ENCODE measurements around the gene ASPDH.
"Not testable (repeated sequence)": the region's sequence is repeated elsewhere in the genome, so short reads cannot be mapped to it uniquely, and the experiment has no call there.

The ASPDH gene

DNA sequence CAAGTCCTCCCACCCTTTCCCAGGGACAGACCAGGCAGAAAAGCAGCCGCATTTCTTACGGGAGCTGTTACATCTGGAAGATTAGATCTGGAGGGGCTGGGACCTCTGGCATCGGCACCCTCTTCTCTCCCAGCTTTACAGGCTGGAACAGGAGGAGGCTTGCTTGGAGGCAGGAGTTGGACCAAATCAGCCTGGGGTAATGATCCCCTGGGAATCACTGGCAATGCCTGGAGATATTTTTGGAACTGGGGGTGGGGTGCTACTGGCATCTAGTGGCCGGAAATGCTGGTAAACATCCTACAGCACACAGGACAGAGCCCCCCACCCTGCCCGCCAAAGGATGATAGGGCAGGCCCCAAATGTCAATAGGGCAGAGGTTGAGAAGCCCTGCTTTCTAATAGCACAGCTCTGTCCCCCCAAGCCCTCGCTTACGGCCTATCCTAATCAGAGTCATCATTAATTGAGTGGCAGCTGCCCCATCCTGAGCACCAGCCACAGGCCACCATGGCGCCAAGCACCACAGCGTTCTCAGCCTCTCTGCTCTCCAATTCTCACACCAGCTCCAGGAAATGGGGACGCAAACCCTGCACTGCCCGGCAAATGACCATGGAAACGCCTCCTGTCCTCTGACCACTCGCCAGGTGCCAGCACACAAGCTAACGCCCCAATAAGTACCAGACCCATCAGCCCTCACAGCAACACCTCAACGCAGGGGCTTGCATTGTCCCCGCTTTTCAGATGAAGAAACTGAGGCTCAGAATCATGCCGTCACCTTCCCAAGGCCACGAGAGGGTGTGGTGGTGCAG is 33.9 kb upstream of the ASPDH start:
- DNase-seq (ENCODE audit: low read depth in 2 of 2), result no peak

DNA sequence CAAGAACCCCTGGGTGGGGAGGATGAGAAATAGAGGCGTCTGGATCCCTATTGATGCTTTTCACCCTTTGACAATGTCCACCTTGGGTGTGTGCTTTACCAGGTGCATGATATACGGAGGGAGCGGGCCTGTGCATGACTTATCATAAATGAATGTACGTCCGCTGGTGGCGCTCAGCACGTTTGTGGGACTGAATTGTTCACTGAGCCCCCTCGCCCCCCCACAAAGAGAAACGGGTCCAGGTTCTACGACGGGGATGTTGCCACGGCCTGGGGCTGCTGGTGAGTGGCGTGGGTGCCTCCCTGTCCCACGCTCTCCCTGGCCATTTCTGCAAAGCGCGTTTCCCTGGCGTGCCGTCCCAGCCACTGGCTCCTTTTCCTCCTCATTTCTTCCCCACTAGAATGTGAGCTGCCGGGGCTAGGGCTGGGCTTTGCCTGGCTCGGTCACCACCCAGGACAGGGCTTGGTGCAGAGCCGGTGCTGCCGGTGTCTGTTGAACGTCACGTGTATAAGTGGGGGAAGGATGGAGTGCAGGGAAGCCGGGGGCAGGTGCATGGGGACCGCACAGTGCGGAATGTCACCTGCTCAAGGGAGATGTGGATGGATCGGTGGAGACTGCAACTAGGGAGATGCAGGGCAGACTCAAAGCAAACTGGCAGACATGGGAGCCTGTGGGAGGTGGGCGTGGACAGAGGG is 33.0 kb upstream of the ASPDH start:
- DNase-seq (ENCODE audit: low read depth in 2 of 2), result no peak

DNA sequence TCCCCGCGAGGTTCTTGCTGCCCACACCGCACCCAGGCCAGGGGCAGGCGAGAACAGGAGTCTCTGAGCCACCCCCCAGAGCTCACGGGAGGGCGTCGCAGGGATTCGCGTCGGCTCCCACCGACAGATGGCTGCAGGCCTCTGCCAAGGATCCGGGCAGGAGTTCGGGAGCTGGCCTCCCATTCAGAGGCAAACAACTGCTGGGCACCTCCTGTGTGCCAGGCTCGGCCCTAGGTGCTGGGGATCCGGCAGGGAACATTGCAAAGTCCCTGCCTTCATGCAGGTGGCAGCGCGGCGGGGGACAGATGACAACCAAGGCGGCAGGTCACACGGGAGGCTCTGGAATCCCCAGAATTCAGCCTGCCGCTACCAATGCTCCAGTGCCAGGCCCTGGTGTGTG is 29.2 kb upstream of the ASPDH start:
- DNase-seq (ENCODE audit: low read depth in 2 of 2), result no peak

DNA sequence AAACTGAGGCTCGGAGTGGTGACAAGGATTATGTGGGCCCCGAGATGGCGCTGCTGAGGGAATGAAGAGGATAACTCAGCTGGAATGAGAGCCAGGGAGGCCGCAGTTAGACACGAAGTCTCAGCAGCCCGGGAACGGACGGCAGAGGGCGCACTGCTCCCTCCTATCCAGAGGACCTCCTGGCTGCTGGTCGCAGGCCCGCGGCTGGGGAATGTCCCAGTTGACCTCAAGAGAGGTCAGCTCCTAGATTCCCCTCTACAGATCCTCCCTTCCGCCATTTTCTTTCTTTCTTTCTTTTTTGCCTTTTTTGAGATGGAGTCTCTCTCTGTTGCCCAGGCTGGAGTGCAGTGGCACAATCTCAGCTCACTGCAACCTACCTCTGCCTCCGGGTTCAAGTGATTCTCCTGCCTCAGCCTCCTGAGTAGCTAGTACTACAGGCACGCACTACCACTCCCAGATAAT is 24.1 kb upstream of the ASPDH start:
- peak in 1 of 2 donors; percentile 19 for DNase-seq (ENCODE audit: low read depth in 2 of 2)

DNA sequence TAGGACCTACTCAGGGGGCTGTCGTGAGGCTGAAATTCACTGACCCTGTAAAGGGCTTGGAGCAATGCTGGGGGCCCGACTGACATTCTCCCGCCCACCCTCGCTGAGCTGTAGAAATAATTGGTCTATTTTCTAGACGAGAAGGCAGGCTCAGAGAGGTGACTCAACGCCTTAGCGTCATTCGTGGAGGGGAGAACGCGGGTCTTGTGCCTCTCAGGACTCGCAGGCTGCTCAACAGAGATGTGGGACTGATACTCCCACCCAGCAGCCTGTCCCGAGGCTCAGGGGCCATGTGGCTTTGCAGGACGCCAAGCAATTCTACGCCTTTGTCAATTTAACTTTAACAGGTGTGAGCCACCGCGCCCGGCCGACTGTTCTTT is 23.6 kb upstream of the ASPDH start:
- DNase-seq (ENCODE audit: low read depth in 2 of 2), result no peak

DNA sequence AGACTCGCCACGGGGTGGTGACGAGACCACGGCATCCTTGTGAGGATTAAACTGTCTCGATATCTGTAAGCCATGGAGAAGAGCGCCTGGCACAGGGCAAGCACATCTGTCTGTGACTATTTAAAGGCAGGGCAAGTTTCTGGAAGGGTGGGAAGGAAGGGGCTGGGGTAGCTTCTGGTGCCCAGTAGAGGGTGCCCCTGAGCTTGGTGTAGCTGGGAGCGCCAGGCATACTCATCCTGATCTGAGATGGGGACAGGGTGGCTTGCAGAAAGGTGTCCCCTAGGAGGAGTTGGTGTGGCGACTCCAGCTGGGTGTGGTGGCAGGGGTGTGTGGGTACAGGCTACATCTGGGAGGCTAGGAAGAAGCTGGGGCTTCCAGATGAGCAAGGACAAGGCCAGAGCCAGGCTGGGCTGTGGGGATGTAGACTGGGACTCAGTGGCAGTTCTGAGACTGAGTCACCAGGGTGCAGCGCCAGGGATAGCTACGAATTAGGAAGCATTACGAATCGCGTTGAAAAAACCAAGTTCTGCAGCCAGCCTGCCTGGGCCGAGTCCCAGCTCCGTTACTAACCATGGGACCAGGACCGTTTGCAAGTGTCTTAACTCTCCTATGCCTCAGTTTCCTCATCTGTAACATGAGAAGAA is 23.1 kb upstream of the ASPDH start:
- DNase-seq (ENCODE audit: low read depth in 2 of 2), result no peak

DNA sequence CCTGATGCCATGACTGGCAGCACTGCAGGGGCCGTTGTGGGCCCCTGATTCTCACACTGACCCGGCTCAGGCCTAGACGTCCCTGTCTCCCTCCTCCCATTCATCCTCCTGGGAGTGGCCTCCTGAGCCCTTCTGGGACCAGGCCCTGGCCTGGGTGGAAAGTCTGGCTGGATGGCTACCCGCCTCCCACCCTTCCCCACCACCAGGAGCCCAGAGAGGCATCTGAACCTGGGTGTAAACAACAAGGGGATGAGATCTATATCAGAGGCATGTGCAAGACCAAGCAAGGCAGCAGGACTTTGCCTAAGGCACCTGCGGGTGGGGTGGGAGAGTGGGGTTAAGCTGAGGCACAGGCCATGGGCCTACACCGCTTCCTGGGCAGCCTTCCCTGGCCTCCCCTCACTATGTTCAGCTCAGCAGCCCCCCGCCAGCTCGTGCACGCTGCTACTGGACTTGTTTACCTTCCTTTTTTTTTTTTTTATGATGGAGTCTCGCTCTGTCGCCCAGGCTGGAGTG is 22.0 kb upstream of the ASPDH start:
- DNase-seq (ENCODE audit: low read depth in 2 of 2), result no peak

DNA sequence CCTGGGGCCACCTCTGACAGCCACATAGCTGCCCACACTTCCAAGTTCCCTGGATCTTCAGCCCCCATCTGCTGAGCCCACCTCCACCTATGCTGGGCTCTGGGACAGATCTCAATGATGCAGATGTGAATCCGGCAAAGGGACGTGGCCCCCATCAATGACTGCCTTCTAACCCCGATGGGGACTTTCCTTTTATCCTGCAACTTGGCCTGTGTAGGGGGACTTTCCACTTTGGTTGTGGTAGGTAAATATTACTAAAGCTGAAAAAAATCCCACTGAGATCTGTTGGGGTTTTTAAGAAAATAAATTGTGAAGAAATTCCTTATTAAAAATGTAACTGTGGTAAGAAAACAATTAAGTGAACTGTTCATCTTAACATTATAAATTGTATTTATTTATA is 20.8 kb upstream of the ASPDH start:
- DNase-seq (ENCODE audit: low read depth in 2 of 2), result no peak

DNA sequence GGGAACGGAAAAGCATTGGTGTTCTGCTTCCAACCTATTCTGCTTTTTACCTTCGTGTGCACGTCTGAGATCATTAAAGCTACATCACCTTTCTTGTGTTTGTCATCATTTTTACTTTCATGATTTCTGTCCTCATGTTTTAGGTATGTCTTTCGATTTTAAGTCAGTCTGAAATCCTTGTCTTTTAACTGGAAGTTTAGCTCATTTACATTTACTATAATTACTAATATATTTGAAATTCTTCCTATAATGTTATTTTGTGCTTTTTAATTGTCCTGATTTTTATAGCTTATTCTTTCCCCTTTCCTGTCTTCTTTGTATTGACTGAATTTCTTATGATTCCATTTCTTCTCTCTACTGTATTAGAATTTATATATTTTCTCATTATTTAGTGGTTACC is 19.2 kb upstream of the ASPDH start:
- no peak for DNase-seq (ENCODE audit: low read depth in 2 of 2)

DNA sequence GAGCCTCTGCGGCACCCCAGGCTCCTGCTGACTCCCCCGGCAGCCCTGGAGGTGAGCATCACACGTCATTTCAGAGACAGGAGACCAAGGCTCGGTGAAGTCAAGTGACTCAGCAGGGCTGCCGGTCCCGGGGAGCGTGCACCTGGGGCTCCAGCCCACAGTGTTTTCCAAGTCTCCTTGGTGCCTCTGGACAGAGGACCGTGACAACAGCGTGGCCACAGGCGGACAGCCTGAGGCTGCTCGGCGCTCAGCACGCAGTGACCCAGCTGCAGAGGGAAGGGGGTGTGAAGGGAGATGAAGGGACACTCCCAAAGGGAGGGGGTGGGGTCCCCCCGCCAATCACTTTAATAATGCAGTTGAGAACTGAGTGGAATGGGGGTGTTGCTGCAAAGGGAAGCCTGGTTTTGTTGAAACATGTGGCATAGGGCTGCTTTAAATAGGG is 17.5 kb upstream of the ASPDH start:
- no peak for DNase-seq (ENCODE audit: low read depth in 2 of 2)

DNA sequence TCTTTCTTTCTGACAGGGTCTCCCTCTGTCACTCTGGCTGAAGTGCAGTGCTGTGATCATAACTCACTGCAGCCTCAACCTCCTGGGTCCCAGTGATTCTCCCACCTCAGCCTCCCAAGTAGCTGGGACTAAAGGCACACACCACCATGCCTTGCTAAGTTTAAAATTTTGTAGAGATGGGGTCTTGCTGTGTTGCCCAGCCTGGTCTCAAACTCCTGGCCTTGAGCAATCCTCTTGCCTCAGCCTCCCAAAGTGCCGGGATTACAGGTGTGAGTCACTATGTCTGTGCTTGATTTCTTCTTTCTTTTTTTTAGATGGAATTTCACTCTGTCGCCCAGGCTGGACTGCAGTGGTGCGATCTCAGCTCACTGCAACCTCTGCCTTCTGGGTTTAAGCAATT is 14.3 kb upstream of the ASPDH start:
- not testable (repeated sequence) for DNase-seq (ENCODE audit: low read depth in 2 of 2)

DNA sequence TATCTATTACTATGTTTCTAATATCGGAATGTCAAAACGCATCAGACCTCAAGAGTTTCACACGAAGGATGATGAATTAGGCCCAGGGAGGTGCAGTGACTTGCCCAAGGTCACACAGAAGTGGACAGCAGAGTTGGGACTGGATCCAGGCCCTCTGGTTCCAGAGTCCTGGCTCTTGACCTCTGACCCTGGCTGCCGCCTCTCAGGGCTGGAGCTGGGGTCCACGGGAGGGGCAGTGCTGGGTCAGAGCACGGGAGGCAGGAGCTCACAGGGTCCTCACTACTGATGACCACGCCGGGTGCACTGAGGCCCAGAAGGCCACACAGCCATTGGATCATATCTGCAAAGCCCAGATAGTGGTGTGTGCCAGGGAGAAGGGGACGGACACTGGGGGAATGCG is 9.2 kb upstream of the ASPDH start:
- no peak for DNase-seq (ENCODE audit: low read depth in 2 of 2)

DNA sequence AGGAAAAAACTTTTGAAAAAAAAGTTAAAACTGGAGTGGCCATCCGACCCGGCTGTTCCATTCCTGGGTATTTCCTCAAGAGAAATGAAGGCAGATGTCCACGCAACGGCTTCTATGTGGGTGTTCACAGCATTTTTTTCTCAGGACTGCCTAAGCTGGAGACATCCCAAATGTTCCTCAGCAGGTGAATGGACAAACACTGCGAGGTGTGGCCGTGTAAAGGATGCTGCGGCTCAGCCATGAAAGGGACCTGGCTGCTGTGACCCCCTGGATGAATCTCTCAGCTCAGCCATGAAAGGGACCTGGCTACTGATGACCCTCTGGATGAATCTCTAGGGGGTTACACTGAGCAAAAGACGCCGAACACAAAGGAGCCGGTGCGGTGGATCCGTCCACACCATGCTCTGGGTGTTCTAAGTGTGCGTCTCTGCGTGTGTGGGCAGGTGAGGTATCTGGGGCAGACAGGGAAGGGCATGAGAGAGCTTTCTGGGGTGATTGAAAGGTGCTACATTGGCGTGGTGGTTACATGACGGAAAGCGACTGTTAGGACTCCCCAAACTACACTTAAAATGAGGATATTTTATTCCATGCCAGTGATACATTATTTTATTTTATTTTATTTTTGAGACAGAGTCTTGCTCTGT is 7.2 kb upstream of the ASPDH start:
- DNase-seq (ENCODE audit: low read depth in 2 of 2), result no peak

DNA sequence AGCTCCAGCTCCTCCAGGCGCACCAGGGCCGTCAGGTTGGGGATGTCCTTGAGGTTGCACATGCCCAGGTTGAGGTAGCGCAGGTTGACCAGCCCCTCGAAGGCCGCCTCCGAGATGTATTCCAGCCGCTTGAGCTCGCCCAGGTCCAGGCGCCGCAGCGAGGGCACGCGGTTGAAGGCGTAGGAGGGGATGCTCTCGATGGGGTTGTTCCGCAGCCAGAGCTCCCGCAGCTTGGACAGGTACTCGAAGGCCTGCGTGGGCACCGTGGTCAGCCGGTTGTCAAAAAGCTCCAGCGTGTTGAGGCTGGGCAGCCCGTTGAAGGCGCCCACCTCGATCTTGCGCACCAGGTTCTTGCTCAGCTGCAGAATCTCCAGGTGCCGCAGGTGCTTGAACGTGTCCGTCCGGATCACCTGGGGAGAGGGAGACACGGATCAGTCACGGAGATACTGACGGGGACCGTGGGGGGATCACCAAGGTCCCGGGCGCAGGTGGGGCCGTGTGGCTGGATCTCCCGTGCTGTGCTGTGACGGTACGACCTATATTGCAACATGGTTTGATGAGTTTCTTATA is 5.4 kb upstream of the ASPDH start:
- DNase-seq (ENCODE audit: low read depth in 2 of 2), result no peak

DNA sequence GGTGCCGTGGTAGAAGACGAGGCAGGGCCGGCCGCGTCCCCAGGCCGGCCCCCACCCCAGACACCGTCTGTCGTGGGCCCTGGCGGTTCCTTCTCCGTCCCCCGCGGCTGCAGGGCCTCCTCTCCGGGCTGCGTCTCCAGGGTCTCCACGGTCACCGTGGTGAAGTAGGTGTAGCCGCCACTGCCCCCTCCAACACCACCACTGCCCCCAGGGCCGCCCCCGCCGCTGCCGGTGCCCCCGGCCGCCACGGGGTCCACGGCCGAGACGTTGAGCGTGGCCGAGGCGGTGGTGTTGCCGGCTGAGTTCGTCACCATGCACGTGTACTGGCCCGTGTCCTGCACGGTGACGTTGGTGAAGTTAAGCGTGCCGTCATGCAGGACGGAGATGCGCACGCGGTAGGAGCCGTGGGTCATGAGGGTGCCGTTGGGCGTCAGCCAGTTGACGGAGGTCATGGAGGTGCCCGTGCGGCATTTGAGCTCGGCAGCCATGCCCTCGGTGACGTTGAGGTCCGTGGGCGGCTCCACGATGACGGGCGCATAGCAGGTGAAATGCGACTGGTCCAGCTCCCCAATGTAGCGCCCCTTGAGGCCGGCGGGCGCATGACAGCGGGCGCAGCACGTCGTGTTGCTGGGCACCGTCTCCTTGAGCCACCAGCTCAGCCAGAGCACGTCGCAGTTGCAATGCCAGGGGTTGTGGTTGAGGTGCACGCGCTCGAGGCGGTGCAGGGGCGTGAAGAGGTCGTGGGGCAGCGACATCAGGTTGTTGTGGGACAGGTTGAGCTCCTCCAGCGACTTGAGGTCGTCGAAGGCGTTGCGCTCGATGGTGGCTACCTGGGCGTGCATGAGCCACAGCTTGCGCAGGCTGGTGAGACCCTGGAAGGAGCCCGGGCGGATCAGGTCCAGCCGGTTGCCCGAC is 4.6 kb upstream of the ASPDH start:
- no peak for DNase-seq (ENCODE audit: low read depth in 2 of 2)

DNA sequence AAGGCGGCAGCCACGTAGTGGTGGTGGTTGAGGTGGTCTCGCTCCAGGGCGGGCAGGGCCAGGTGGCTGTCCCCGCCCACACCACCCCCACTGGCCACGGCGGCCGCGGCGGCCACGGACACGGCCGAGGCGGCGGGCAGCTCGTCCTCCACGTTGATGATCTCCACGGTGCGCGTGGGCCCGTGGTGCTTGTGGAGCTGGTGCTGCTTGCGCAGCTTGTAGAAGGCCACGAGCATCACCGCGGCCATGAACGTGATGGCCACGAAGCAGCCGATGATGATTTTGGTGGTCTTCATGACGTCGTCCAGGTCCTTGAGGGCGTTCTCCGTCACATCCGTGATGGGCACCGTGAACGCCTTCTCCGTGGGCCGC is 4.0 kb upstream of the ASPDH start:
- DNase-seq (ENCODE audit: low read depth in 2 of 2), result no peak

DNA sequence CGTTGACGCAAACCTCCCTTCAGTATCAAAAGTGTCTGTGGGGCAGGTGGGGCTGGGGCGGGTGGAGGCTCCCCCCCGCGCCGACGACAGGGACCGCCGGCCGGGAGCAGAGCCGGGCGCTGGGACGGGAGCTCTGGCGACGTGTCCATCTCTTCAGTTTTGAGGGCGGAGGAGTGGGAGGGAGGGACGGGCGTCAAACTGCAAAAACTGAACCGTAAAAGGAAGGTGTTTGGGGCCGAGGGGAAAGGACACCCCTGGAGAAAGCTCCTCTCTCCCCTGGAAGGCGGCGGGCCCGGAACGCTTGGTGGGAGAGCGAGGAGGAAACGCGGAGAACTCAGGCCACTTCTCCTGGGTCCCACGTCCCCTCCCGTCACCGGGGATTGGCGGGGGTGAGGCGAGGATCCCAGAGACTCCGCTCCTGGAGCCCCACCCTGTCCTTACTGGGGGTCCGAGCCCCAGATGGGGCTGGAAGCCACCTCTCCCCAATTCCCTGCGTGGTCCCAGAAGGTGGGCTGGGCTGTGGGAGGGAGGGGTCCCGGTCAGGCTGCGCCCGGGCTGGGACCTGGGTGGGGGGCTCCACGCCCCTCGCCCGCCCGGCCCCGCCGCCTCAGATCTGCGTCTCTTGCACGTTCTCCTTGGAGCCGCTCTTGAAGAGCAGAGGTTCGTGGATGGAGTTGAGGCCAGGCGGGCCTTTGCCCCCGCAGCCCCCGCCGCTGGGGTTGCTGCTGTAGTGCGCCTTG is 3.4 kb upstream of the ASPDH start:
- DNase-seq (ENCODE audit: low read depth in 2 of 2), result no peak

DNA sequence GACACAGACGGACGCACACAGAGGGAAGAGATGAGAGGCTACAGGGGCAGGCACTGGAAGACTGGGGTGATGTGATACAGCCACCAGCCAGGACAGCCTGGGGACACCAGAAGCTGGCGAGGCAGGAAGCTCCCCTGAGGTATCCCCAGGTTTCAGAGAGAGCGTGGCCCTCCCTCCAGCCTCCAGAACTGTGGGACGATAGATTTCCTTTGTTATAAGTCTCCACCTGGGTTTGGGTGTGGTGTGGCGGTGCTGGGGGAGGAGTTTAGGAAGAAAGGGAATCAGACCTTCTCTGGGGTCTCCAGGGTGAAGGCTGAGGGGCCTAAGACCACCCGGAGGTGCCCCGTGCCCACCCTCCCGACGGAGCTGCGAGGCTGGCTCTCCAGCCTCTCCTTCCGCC is 2.7 kb upstream of the ASPDH start:
- no peak for DNase-seq (ENCODE audit: low read depth in 2 of 2)

DNA sequence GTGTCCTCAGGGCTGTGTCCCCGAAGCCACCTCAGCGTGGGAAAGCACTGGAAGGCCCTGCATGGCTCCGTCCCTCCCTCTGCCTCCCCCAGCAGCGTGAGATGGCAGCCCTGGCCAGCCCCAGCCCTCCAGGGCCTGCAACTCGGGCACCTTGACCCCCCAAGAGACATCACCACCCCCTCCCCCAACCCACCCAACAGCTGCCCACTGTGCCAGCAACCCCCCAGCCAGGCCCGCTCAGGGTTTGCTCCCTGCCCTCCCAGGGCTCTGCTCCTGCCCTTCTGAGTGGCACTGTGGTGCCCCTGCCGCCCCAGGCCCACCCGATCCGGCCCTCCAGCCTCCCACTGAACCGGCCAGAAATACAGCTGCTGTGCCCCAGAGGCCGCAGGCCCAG is 1.5 kb upstream of the ASPDH start:
- no peak for DNase-seq (ENCODE audit: low read depth in 2 of 2)
